Sciatic nerve (tissue), 2 donors: Measurements from ENCODE around the gene PTPRG. TPM values are rescaled to one million over a fixed set of nuclear protein-coding genes. Genes with fewer than 3 reads are reported as not detected.
A peak's percentile ranks its signal among the peaks of the same experiment; 100 is the strongest.
"Not testable (repeated sequence)": the region's sequence is repeated elsewhere in the genome, so short reads cannot be mapped to it uniquely, and the experiment has no call there.

Source experiments
- ATAC-seq: fragments of 200-7000 bp; cut with Tn5 transposase; one replicate; pipeline ENCODE4 v1.9.1; 2020; ENCODE audit warnings: mild to moderate bottlenecking, moderate library complexity
- DNase-seq: peaks from one replicate; pipeline ENCODE4 v3.0.0-alpha.2; 2020; ENCODE audit warnings: low spot score
- intact Hi-C: fragments of 100-400 bp; cut with DNase I; formaldehyde crosslinking; loops from one replicate; pipeline ENCODE4 v1.14.2; 2022
- total RNA-seq: library from RNA; stranded (reverse); fragmentation: NEBNext Ultra II Directional; extraction: Animal tissue kit (Norgen Biotek cat#: 25700); gene quantifications from one replicate; pipeline ENCODE4 v1.2.1, GENCODE V29; 2021
- donor health status: DM: no; HTN: no; CAD: no.
- donor health status: DM: no; HTN: no; CAD: no.

PTPRG gene
- total RNA-seq, result 67.7 TPM

DNA sequence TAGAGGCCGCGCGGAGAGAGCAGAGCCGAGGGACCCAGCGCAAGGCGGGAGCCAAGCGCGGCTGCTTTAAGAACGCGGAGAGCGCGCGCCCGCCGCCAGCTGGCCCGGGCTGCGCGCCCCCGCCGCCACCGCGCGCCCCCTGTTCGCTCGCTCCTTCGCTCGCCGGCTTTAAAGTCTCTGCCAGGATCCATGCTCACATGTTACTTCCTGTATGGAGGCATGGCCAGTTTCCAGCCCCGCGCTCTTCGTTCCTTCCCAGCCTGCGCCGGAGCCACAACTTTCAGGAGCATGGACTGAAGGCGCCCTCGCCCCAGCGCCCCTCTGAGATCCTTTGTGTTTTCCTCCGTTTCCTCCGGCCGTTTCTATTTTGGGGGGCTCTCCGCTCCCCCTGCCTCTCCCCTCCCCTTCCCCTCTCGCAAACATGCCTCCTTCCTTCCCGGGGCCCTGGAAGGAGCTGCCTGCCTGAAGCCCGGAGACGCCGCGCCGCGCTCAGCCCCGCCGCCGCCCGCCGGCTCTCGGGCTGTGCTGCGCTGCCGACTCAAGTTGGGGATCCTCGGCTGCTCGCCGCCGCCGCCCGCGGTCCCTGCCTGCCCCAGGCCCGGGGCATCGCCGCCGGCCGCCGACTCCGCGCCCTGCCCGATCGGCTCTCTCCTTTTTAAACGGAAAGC lies at the start of gene PTPRG:
PTPRG (plus strand) TSS at position 198 of the 668 bp plus-strand sequence. CDS start 717 bp downstream, outside the sequence.
- DNase-seq (peak; percentile 90), ATAC-seq (peak; percentile 83)
- intact Hi-C loops, result loop anchor here (10.0 kb wide), 1 partner anchor 243 kb away; no protein-coding TSS in a partner anchor

DNA sequence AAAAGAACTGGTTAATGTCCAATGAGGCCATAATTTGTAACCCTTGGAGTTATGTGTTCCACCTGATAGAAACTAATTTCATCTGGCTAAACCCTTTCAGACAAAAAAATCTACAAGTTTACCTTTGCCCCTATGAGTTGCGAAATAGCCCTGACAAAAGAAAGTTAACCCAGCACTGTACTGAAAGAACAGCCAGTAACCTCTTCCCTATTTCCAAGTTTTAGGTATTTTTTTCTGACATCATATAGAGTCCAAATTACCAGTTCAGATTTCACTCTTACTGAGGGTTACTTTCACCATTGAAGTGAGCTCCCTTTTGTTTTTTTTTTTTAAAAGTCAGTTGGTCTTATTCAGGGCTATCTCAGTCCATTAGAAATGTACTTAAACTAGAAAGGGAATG lies 42.8 kb upstream of the PTPRG start:
- ATAC-seq (no peak), DNase-seq (no peak)
- intact Hi-C loops, result no loop called here

DNA sequence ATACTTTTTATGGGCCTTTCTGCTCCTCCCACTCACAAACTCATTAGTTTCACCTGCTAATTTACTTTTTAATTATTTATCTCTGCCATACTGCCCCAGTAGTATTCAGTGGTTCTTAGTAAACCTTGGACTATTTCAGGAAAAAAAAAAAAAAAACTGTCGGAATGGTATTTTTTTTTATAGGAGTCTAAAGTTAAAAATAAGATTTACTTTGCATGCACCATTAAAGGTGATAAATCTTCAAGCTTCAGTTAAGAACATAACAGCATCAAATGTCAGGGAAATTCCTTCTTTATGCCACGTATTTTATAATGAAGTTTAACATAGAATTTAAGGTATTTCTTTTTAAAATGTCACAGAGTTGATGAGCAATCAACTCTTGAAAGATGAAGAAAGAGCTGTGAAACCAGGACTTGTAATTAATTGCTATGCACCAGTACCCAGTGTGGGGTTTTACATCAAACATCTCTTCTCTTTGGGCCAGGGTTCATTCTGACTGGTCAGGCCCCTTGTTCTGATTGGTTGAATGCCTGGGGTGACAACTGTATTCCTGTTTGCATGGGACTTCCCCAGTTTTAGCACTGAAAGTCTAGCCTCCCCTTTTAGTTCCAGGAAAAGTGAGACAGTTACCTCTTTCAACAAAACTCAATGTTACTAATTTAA lies 40.3 kb upstream of the PTPRG start:
- no peak for ATAC-seq
- intact Hi-C loops, result no loop called here
- DNase-seq, result no peak

DNA sequence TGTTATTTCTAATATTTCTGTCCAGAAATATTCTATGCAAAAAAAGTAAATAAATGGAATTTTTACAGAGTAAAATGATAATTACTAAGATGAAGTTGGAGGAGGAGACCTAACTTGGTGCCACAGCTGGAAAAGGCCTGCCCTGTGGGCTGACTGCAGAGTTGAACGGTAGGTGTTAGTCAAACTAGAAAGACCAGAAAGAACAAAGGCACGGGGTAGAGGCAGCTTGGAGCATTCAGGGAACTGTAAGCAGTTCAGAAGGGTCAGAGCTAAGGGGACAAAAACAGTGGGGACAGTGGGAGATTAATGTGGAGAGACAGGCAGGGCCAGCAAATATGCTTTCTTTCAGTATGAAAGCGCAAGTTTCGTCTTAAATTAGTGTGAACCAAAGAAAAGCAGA lies 39.3 kb upstream of the PTPRG start:
- no peak for DNase-seq
- intact Hi-C loops, result no loop called here
- ATAC-seq, result peak; percentile 30

DNA sequence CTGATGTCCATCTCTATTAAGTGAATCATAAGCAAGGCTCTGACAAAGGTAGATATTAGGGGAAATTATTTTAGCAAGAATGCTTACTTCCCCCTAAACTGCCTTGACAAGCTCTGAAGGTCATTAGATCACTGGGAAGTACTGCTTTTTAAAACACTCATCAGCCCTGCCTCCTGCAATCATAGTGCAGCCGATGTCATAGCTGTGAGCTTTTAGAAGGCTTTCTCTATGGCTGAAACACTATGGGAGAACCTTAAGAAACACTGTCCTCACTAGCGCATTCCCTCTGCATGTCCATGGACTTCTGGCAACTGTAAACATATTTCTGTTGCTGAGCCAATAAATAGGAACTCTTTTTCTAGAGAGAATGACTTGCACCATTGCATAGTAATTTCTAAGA lies 38.7 kb upstream of the PTPRG start:
- intact Hi-C loops, result no loop called here
- DNase-seq, result no peak
- ATAC-seq, result peak; percentile 55

DNA sequence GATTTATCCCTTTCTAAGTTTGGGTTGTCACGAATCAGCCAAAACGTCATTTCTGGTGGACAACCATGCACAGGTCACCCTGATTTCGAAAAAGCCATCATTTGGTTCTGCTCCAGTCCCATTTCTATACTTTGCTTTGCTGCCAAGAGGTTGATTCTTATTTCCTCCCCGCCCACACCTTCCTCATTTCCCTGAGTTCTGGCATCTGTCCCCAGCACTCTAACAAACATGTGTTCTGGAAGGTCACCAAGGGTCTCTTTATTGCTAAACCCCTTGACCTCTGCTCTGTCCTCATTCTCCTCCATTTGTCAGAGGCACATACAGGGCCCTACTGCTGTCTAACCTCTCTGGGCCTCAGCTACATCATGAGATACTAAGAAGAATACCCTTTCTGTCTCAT lies 36.4 kb upstream of the PTPRG start:
- no peak for DNase-seq

DNA sequence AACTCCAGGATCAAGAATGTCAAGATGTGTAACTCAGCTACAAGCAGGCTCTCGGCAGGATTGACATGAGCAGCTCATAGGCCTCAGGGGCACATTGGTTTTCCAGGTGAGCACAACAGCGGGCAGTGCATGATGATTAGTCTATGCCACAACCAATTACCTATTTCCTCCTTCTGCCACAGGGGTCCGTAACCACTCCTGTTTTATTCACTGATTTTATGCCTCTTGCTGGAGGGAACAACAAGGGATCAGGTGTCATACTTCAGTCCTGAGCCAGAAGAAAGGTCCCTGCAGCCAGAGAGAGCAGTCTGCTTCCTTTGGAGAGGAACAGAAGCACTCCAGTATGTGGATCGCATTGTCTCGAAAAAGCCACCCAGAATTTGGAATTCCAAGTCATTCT lies 35.1 kb upstream of the PTPRG start:
- DNase-seq (no peak), ATAC-seq (no peak)
- intact Hi-C loops, result no loop called here

More for the DNA sequence above, 36.4 kb upstream of the PTPRG start:
- no peak for ATAC-seq
- intact Hi-C loops, result no loop called here

DNA sequence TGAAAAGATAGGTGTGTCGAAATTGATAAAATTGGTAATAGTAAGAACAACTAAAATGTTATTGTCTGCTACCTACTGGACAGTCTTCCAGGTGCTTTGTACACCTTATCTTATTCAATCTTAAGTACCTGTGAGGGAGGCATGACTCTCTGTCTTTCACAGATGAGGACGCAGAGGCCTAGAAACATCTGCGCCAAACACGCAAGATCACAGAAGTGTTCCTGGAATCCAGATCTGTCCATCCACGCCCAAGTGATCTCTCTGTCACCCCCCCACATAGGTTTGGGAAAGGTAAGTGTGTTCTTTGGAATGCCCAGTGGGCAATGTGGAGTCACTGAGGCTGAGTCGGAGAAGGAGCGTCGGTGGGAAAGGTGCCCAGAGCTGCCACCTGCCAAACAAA lies 34.4 kb upstream of the PTPRG start:
- ATAC-seq (no peak), DNase-seq (no peak)
- intact Hi-C loops, result no loop called here

DNA sequence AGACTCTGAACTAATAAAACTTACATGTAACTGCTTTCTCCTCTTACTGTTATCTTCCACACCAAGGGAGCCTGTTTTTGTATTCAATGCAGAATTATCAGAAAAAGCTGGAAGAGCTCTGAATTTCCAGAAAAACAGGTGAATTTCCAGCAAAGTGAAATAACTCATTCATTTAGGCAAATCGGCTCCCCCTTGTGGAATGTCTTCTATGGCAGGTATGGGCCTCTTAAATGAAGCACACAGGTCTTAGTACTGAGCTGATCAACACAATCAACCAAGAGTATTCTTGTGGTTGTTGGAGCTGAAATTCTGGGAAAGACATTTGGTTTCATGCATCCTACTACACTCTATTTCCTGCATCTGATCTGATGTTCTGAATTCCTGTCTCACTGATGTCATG lies 31.0 kb upstream of the PTPRG start:
- no peak for DNase-seq
- intact Hi-C loops, result no loop called here
- ATAC-seq, result no peak

DNA sequence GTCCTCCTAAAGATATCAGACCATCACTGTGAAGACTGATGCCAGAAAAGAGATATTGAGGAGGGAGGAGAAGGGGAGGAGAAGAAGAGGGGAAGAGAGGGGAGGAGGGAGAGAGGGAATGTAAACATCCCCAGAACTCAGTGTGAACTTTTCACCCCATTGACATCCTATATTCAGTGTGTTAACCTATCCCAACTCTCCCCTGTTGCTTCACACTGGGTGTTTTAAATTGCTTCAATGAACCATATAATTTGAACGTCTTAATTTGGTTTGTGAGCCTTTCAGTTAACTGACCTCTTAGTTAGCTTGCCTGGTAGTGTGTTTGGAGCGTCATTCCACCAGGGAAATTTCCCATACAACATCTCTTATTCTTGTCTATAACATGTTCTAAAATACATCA lies 29.8 kb upstream of the PTPRG start:
- intact Hi-C loops, result no loop called here
- ATAC-seq (no peak), DNase-seq (no peak)

DNA sequence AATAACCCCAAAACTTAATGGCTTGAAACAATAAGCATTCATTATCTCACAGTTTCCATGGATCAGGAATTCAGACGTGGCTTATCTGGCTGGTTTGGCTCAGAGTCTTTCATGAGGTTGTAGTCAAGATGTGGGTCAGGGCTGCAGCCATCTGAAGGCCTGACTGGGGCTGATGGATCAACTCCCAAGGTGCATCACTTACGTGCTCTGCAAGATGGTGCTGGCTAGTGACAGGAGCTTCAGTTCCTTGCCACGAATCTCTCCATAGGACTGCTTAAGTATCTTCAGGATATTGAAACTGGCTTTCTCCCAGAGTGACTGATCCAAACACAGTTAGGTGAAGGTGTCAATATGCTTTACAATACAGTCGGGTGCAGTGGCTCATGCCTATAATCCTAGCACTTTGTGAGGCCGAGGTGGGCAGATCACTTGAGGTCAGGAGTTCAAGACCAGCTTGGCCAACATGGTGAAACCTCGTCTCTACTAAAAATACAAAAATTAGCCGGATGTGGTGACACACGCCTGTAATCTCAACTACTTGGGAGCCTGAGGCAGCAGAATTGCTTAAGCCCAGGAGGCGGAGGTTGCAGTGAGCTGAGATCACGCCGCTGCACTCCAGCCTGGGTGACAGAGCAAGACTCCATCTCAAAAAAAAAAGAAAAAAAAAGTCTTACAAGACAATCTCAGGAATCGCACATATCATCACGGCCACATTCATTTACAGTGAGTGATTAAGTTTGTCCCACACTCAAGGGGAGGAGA lies 28.5 kb upstream of the PTPRG start:
- intact Hi-C loops, result no loop called here
- DNase-seq (no peak), ATAC-seq (no peak)

DNA sequence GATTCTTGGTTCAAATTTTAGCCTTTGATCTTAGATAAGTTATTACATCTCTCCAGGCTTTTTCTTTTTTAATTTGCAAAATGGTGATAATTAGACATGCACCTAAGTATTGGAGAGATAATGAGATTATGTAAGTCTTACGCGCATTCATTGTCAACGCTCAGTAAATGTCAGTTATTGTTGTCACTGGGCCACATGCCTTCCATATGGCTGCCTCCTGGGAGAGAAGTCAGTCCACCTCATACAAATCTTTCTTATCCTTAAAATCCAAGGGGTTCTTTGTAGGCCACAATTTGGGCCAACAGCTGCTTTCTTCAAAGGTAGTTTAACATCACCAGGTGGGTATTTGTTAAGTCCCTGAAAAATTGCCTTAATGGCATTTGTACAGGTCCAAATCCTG lies 25.5 kb upstream of the PTPRG start:
- intact Hi-C loops, result no loop called here
- no peak for DNase-seq
- ATAC-seq, result no peak

DNA sequence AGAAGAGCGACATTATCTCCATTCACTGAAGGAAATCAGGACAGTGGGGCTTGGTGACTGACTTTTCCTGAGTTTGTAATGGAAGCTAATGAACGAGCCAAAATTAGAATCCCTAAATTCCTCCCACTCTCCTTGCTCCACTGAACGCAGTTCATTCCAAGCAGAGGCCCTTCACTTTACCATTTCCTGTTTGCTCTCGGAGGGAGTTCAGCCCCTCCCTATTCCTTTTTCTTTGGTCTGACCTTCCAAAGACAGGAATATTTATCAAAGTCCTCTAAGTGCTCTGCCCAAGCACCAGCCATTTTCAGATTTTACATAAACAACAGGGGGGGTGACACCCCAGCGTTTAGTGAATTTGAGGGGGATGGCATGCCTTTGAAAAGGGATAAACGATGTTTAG lies 24.0 kb upstream of the PTPRG start:
- DNase-seq, result no peak
- intact Hi-C loops, result no loop called here
- no peak for ATAC-seq

DNA sequence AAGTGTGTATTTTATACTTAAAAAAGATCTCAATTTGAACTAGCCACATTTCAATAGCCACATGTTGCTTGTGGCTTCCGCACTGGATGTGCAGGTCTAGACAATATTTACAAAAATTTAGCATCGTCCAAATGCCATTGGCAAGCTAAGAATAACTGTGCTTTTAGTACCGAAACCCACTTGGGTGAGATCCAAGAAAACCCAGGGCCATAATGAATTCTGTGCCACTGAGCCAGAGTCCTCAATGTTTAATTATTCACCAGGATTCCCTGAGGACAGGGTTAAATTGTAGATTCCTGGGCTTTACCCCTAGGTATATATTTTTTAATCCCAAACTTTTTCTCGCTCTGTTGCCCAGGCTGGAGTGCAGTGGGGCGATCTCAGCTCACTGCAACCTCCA lies 22.9 kb upstream of the PTPRG start:
- ATAC-seq, result no peak
- intact Hi-C loops, result no loop called here
- DNase-seq, result no peak

DNA sequence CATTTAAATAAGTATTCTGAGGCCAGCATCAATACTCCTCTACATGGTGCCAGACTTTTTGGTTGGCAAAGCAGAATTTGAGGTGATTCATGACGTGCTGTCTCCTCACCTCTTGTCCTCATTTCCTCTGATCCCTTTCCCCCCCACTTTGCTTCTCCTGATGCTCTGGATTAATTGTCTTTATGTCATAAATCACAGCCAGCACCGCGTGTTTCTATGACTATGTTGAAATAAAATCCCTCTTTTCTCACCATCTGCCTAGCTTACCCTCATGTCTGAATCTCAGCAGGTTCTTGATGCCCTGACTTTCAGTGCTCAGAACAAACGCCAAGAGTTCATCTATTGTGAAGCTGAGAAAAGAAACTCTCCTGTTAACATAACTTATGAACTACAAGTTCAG lies 19.7 kb upstream of the PTPRG start:
- DNase-seq, result no peak
- no peak for ATAC-seq
- intact Hi-C loops, result no loop called here

DNA sequence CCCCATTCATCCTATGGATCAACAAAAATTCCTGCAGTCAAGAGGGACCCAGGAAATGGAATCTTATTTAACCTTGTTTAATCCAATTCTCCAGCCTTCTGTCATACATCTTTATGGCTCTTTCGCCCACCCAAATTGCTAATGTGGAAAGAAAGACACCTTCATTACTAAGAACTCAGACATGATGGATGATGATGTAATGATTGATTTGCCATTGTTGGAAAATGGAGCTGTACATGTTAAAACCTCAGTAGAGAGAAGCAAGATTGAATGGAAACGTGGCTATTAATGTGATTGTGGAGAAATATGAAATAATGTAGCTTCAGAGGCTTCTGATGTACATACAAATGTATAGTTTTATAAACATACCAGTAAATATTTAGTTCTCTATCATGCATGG lies 15.7 kb upstream of the PTPRG start:
- DNase-seq, result no peak
- intact Hi-C loops, result no loop called here
- ATAC-seq, result no peak

DNA sequence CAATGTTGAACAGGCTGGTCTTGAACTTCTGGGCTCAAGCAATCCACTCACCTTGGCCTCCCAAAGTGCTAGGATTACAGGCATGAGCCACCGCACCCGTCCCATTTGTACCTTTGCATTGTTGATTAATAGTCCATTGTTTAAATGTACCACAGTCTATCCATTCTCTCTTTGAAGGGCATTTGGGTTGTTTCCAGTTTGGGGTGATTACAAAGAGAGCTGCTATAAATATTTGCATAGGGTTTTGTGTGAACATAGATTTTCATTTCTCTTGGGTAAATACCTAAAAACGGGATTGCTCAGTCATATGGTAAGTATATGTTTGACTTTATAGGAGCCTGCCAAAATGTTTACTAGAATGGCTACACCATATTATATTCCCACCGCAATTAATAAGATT lies 13.7 kb upstream of the PTPRG start:
- intact Hi-C loops, result no loop called here
- no peak for DNase-seq
- no peak for ATAC-seq

DNA sequence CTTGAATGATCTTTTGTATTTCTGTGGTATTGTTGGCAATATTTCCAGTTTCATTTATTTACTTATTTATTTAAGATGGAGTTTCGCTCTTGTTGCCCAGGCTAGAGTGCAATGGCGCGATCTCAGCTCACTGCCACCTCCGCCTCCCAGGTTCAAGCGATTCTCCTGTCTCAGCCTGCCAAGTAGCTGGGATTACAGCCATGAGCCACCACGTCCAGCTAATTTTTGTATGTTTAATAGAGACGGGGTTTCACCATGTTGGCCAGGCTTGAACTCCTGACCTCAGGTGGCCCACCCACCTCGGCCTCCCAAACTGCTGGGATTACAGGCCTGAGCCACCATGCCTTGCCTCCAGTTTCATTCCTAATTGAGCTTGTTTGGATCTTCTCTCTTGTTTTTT lies 8.7 kb upstream of the PTPRG start:
- intact Hi-C loops, DNase-seq, ATAC-seq: not testable (repeated sequence)

DNA sequence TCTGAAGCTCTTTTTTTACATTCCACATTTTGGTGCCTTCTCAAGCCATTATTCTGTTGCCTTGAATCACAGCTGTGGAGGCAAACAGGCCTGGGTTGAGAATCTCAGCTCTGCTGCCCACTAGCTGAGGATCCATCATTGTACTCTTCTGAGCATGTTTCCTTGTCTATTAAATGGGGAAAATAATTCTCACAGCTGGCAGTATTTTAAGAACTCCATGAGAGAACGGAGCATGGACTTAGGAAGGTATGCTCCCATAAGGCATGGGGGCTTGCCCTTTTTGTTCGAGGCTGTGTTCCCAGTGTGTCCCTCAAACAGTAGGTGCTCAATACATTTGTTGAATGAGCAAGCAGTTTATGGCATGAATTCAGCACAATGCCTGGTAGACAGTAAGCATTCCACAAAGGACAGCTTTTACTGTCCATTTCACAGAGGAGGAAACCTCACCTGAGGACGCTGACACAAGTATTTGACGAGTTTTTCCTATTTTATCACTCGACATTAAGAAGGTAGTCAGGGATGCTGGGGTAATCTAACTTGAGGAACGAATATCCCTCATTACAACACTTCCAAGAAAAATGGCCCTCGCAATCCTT lies 2.1 kb upstream of the PTPRG start:
- intact Hi-C loops, result no loop called here
- DNase-seq, result no peak
- no peak for ATAC-seq
